Measurements from ENCODE around the gene ACOT6.
A peak's percentile ranks its signal among the peaks of the same experiment; 100 is the strongest.

ACOT6 gene

GRCh38 chr14:73634011-73634833, 21.9 kb downstream of the ACOT6 start (continued):
- no peak for TF ChIP-seq ZNF239 (tag by site-specific recombination; IDR thresholded peaks at IDR 0.05)
- TF ChIP-seq ZNF335 (tag by site-specific recombination; conservative IDR thresholded peaks at IDR 0.05), result peak; percentile 80
- no peak for TF ChIP-seq ZNF416 (tag by site-specific recombination; IDR thresholded peaks at IDR 0.05)
- TF ChIP-seq ZNF600 (tag by site-specific recombination; IDR thresholded peaks at IDR 0.05), result peak; percentile 19; the same call in 1 of the 2 replicates
- 0 out of 2 replicates have a peak, but pooled peaks have one; percentile 7 for TF ChIP-seq BCL11A (tag by site-specific recombination; IDR thresholded peaks at IDR 0.05; ENCODE audit: low read depth)
- peak; percentile 48; the same call in 1 of the 2 replicates for TF ChIP-seq PRDM10 (tag by site-specific recombination; IDR thresholded peaks at IDR 0.05)
- TF ChIP-seq ZNF530 (tag by site-specific recombination; IDR thresholded peaks at IDR 0.05; ENCODE audit: low read depth), result no peak
- peak; percentile 21; the same call in 1 of the 2 replicates for TF ChIP-seq ZIC2 (tag by site-specific recombination; IDR thresholded peaks at IDR 0.05)
- peak; percentile 40 for TF ChIP-seq ZSCAN30 (tag by site-specific recombination; IDR thresholded peaks at IDR 0.05)
- no peak for TF ChIP-seq ZNF148 (tag by site-specific recombination; IDR thresholded peaks at IDR 0.05; ENCODE audit: borderline replicate concordance)
- TF ChIP-seq ZNF561 (tag by site-specific recombination; IDR thresholded peaks at IDR 0.05; ENCODE audit: borderline replicate concordance), result peak; percentile 25; the same call in 1 of the 2 replicates
- no peak for TF ChIP-seq INSM2 (tag by site-specific recombination; IDR thresholded peaks at IDR 0.05)
- peak; percentile 18; the same call in 1 of the 2 replicates for TF ChIP-seq ZBTB8A (tag by site-specific recombination; IDR thresholded peaks at IDR 0.05)
- peak; percentile 48; the same call in 1 of the 2 replicates for TF ChIP-seq REST (tag by site-specific recombination; IDR thresholded peaks at IDR 0.05)
- peak; percentile 24; the same call in 1 of the 2 replicates for TF ChIP-seq KLF16 (tag by site-specific recombination; IDR thresholded peaks at IDR 0.05)
- peak; percentile 47; the same call in 1 of the 2 replicates for TF ChIP-seq GLIS2 (tag by site-specific recombination; IDR thresholded peaks at IDR 0.05)
- TF ChIP-seq PATZ1 (tag by site-specific recombination; IDR thresholded peaks at IDR 0.05), result peak; percentile 26
- TF ChIP-seq ZNF2 (tag by site-specific recombination; IDR thresholded peaks at IDR 0.05), result 0 out of 2 replicates have a peak, but pooled peaks have one; percentile 19
- 0 out of 2 replicates have a peak, but pooled peaks have one; percentile 8 for TF ChIP-seq ZBTB44 (tag by site-specific recombination; IDR thresholded peaks at IDR 0.05)
- peak; percentile 88 for TF ChIP-seq ZNF10 (tag by site-specific recombination; IDR thresholded peaks at IDR 0.05)
- no peak for TF ChIP-seq ZNF138 (tag by site-specific recombination; IDR thresholded peaks at IDR 0.05; ENCODE audit: borderline replicate concordance)
- 0 out of 2 replicates have a peak, but pooled peaks have one; percentile 13 for TF ChIP-seq ZNF76 (tag by site-specific recombination; IDR thresholded peaks at IDR 0.05; ENCODE audit: borderline replicate concordance, low read depth)
